CD4-positive, alpha-beta T cell treated with Interleukin-15 for 1 hour (primary cell): ENCODE measurements around the gene PPA1.
"Not testable (repeated sequence)": the region's sequence is repeated elsewhere in the genome, so short reads cannot be mapped to it uniquely, and the experiment has no call there.

Experiments
- DNase-seq: peaks from one replicate; pipeline ENCODE4 v3.0.0-alpha.2; 2020

The PPA1 gene

GRCh38 chr10:70254778-70255328 is 21.6 kb upstream of the PPA1 start:
- DNase-seq: no peak

- DNase-seq: no peak
Measured at GRCh38 chr10:70253878-70254765, 20.9 kb upstream of the PPA1 start.

GRCh38 chr10:70250961-70251680 is 17.9 kb upstream of the PPA1 start:
- no peak for DNase-seq

GRCh38 chr10:70247360-70247759 is 14.1 kb upstream of the PPA1 start:
- DNase-seq: no peak

GRCh38 chr10:70241081-70241480 is 7.9 kb upstream of the PPA1 start:
- no peak for DNase-seq

GRCh38 chr10:70239986-70240385 is 6.8 kb upstream of the PPA1 start:
- not testable (repeated sequence) for DNase-seq

- DNase-seq: not testable (repeated sequence)
Measured at GRCh38 chr10:70239077-70239976, 6.1 kb upstream of the PPA1 start.

GRCh38 chr10:70237958-70238536 is 4.8 kb upstream of the PPA1 start:
- not testable (repeated sequence) for DNase-seq

GRCh38 chr10:70234668-70235447 is 1.6 kb upstream of the PPA1 start:
- DNase-seq: no peak

GRCh38 chr10:70233939-70234300 is 691 bp upstream of the PPA1 start:
- no peak for DNase-seq

GRCh38 chr10:70232859-70233108 is 445 bp downstream of the PPA1 start:
- no peak for DNase-seq

GRCh38 chr10:70232155-70232858 is 922 bp downstream of the PPA1 start:
- no peak for DNase-seq

GRCh38 chr10:70228491-70228890 is 4.7 kb downstream of the PPA1 start:
- no peak for DNase-seq

GRCh38 chr10:70227548-70228320 is 5.5 kb downstream of the PPA1 start:
- no peak for DNase-seq

GRCh38 chr10:70223728-70224127 is 9.5 kb downstream of the PPA1 start:
- DNase-seq: no peak

- DNase-seq: not testable (repeated sequence)
Measured at GRCh38 chr10:70222811-70223447, 10.3 kb downstream of the PPA1 start.

- no peak for DNase-seq
Measured at GRCh38 chr10:70222340-70222794, 10.9 kb downstream of the PPA1 start.

- no peak for DNase-seq
Measured at GRCh38 chr10:70221030-70221429, 12.2 kb downstream of the PPA1 start.

GRCh38 chr10:70212879-70213278 is 20.4 kb downstream of the PPA1 start:
- DNase-seq: no peak

GRCh38 chr10:70212277-70212676 is 21.0 kb downstream of the PPA1 start:
- no peak for DNase-seq
